ENCODE measurements around the gene GDF11. TPM values are rescaled to one million over a fixed set of nuclear protein-coding genes. Genes with fewer than 3 reads are reported as not detected.

The GDF11 gene
- total RNA-seq, 1 experiment from 2014 or later = 31.8 TPM

DNA sequence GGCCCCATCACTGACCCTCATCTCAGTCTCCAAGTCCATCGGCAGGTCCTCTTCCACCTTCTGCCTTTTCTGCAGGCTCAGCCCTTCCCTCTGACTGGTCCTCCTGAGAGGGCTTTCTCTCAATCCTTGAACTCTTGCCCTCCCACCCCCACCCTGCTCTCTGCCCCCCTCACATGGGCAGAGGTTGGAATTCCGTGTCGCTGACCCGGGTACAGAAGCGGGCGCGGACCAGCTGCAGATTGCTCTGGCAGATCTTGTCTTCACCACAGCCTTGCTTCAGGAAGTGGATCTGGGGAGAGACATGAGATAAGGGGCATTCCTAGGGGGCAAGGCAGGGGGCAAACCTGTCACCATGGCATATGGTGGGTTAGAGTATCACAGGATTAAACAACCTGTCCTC lies 47.6 kb upstream of the GDF11 start:
- H4K20me1 ChIP-seq (ENCODE audit: control insufficient read depth, insufficient read depth, insufficient read length) = no peaks in the 10 kb centered on the region
- no peak overlapping the region for H3K4ac ChIP-seq (ENCODE audit: low read depth, low read length)
- Mint-ChIP-seq H3K27me3 (ENCODE audit: low read depth) (no peaks in the 10 kb centered on the region), H3K9me3 (no peaks in the 10 kb centered on the region), H3K4me1 (no peaks in the 10 kb centered on the region), H3K4me3 (no peak overlapping the region), H3K27ac (no peak overlapping the region), H3K36me3 (ENCODE audit: insufficient read depth in 1 of 3, low read depth in 3 of 3) (peaks cover 31 to 55% (median 46%) of the 10 kb centered on the region in 3 experiments)
- no peak overlapping the region for H2BK5ac ChIP-seq (ENCODE audit: insufficient read length, low read length)
- no peak overlapping the region for H3K9ac ChIP-seq (ENCODE audit: extremely low read depth, insufficient read length, low read length)
- no peak overlapping the region for H2BK120ac ChIP-seq (ENCODE audit: low read depth, low read length, poor library complexity, severe bottlenecking)
- WGBS (ENCODE audit: extremely low coverage, insufficient read length, low lambda C conversion rate) = no CpG with 5 or more reads among the region's 7 CpGs
- H2BK20ac ChIP-seq (ENCODE audit: low read depth, low read length, poor library complexity, severe bottlenecking) = no peak overlapping the region
- no peaks in the 10 kb centered on the region for H3K23me2 ChIP-seq (ENCODE audit: insufficient read length, low read depth, low read length, poor library complexity, severe bottlenecking)
- no peak for DNase-seq
- H2BK15ac ChIP-seq (ENCODE audit: low read depth, low read length) = no peak overlapping the region
- H3K27me3 ChIP-seq (ENCODE audit: insufficient read depth, low read length) = no peaks in the 10 kb centered on the region; the same call in 1 of the 2 replicates
- H4K8ac ChIP-seq (replicated peaks; ENCODE audit: insufficient read length, low read depth, low read length) = no peak overlapping the region
- H3K4me1 ChIP-seq (ENCODE audit: insufficient read depth, low read length) = no peaks in the 10 kb centered on the region
- no peak overlapping the region for H4K5ac ChIP-seq (ENCODE audit: insufficient read length, low read depth, low read length)
- H4K91ac ChIP-seq (ENCODE audit: insufficient read length, low read depth, low read length) = no peak overlapping the region
- H3K79me2 ChIP-seq (ENCODE audit: insufficient read depth, low read length) = no peaks in the 10 kb centered on the region
- H3K27ac ChIP-seq (ENCODE audit: insufficient read length, low read depth, low read length) = no peak overlapping the region
- TF ChIP-seq, protein P1, sequence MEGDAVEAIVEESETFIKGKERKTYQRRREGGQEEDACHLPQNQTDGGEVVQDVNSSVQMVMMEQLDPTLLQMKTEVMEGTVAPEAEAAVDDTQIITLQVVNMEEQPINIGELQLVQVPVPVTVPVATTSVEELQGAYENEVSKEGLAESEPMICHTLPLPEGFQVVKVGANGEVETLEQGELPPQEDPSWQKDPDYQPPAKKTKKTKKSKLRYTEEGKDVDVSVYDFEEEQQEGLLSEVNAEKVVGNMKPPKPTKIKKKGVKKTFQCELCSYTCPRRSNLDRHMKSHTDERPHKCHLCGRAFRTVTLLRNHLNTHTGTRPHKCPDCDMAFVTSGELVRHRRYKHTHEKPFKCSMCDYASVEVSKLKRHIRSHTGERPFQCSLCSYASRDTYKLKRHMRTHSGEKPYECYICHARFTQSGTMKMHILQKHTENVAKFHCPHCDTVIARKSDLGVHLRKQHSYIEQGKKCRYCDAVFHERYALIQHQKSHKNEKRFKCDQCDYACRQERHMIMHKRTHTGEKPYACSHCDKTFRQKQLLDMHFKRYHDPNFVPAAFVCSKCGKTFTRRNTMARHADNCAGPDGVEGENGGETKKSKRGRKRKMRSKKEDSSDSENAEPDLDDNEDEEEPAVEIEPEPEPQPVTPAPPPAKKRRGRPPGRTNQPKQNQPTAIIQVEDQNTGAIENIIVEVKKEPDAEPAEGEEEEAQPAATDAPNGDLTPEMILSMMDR (conservative IDR thresholded peaks at IDR 0.05) = no peak
- H2AK5ac ChIP-seq (ENCODE audit: insufficient read length, low read length) = no peak overlapping the region
- H3K18ac ChIP-seq (ENCODE audit: insufficient read length, low read depth, low read length) = no peak overlapping the region
- no peaks in the 10 kb centered on the region for H3K9me3 ChIP-seq (ENCODE audit: control insufficient read depth, low read depth, low read length)
- H3K56ac ChIP-seq (ENCODE audit: insufficient read length, low read depth, low read length) = no peak overlapping the region
- H2AFZ ChIP-seq (ENCODE audit: low read length) = no peak overlapping the region
- no peak overlapping the region for H2BK12ac ChIP-seq (ENCODE audit: insufficient read length, low read depth, low read length)
- no peak overlapping the region for H3T11ph ChIP-seq (ENCODE audit: low read length)
- no peaks in the 10 kb centered on the region for H3K79me1 ChIP-seq (ENCODE audit: insufficient read depth, low read depth, low read length, poor library complexity, severe bottlenecking)
- no peak overlapping the region for H3K4me2 ChIP-seq (ENCODE audit: insufficient read depth, insufficient read length, low read length)
- H3K23ac ChIP-seq (ENCODE audit: insufficient read length, low read depth, low read length) = no peak overlapping the region
- no peak overlapping the region for H3K14ac ChIP-seq (ENCODE audit: insufficient read depth, low read length)
